ENCODE data around the gene GRIK1.

Gene GRIK1

GRCh38 chr21:29786496-29787360, 153.1 kb downstream of the GRIK1 start:
- no peak for DNase-seq (ENCODE audit: low read depth)

DNA sequence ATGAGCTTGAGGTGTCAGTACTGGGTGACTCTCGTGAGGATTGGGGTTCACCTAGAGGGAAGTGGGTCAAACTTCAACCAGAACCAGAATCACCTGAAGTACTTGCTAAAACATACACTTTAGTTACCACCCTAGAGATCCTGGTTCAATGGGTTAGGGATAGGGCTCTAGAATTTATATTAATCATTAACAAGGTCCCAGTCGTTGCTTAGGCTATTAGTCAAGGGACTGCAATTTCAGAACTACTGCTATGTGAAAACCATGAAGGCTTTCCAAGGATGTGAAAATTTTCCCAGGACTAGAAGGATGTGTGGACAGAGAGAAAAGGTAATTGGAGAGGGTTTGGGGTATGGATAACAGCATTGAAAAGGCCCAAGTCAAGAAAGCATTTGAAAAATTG, 162.6 kb downstream of the GRIK1 start:
- no peak for DNase-seq (ENCODE audit: low read depth)

- no peak for DNase-seq (ENCODE audit: low read depth)
These were observed 164.3 kb downstream of the GRIK1 start for GRCh38 chr21:29775462-29775861.

DNA sequence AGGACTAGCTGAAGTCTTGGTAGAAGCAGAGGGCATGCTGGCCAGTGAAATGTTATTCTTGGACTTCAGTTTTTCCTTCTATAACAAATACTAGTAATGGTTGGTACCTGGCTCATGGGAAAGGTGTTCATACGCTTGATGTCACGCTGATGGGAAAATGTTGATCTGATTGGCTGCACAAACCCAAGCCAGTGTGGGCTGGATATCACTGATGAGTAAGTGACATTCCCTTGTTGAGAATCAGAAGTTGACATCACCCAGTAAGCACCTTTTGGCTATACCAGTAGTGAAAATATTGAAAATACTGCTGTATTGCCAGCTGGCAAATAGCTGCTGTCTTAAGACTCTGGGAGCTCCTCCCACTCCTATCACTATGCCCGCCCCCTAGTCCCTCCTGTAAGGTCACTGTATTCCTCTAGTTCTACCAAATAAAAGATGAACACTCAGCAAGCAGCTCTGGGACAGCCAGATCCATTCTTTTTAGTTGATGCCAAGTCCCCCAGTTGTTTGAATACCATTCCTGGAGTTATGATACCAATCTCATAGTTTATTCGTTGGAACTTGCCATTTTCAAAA, 168.2 kb downstream of the GRIK1 start:
- no peak for DNase-seq (ENCODE audit: low read depth)

- DNase-seq (ENCODE audit: low read depth) = no peak
These were observed 176.1 kb downstream of the GRIK1 start for GRCh38 chr21:29763674-29764073.

DNA sequence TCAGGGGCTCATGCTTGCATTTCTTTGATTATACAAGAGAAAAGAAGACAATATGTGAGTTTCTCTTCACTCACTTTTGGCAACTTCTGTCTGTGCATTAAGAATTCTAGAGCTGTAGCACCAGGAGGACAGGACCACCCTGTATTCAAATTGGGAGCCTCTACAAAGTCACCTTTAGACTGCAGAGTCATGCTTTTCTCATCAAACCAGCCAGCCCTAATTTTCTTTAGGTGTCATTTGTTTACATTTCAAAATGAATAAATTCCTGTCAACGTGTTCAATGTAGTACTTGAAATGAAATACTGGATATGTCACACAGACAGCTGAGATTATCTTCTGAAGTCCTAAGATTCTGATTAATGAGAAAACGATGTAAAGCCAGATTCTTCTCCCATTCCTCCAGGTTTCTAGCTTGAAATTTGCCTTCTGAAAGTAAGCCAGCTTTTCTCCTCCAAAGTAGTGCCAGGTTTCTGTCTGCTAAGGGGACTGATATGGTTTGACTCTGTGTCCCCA, 177.2 kb downstream of the GRIK1 start:
- DNase-seq (ENCODE audit: low read depth) = no peak

GRCh38 chr21:29753216-29753615, 186.6 kb downstream of the GRIK1 start:
- DNase-seq (ENCODE audit: low read depth) = peak; percentile 51

- no peak for DNase-seq (ENCODE audit: low read depth)
These were observed 188.2 kb downstream of the GRIK1 start for GRCh38 chr21:29751473-29752185.

- no peak for DNase-seq (ENCODE audit: low read depth)
These were observed 189.8 kb downstream of the GRIK1 start for GRCh38 chr21:29749957-29750356.

DNA sequence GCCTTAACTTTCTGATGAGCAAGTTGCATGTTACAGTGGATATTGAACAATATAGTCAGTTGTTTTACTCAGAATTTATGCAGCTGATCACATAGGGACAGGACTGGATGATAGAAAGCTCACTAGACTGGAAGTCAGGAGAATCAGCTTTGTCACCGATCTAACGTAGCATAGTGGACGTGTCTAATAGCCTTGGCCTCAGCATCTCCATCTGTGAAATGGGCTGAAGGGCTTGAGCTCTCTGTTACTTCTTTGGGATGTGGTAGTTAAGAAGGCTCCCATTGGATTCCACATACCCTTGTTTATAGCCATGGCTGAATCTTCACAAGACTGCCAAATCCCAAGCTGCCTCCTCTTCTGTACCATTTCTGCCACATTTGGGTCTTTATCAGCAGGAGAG, 190.6 kb downstream of the GRIK1 start:
- no peak for DNase-seq (ENCODE audit: low read depth)

GRCh38 chr21:29748391-29749167, 191.2 kb downstream of the GRIK1 start:
- no peak for DNase-seq (ENCODE audit: low read depth)

- DNase-seq (ENCODE audit: low read depth) = no peak
These were observed 198.0 kb downstream of the GRIK1 start for GRCh38 chr21:29741761-29742160.

DNA sequence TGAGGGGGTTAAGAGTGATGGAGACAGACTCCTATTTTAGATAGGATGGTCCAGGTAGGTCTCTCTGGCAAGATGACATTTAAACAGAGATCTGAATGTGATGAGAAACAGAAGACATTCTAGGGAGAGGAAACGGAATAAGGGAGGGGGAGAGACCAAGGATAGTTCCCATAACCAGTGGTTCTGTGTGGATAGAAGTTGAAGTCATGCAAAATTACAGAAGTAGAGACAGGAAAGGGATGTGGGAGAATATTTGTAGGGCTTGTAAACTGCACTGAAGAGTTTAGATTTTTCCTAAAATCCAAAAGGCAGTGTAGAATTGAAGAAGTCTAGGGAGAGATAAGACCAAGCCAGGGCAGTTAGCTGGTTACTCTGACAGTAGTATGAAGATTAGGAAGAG, 200.6 kb downstream of the GRIK1 start:
- DNase-seq (ENCODE audit: low read depth) = no peak

- DNase-seq (ENCODE audit: low read depth) = no peak
These were observed 201.1 kb downstream of the GRIK1 start for GRCh38 chr21:29738730-29739129.

DNA sequence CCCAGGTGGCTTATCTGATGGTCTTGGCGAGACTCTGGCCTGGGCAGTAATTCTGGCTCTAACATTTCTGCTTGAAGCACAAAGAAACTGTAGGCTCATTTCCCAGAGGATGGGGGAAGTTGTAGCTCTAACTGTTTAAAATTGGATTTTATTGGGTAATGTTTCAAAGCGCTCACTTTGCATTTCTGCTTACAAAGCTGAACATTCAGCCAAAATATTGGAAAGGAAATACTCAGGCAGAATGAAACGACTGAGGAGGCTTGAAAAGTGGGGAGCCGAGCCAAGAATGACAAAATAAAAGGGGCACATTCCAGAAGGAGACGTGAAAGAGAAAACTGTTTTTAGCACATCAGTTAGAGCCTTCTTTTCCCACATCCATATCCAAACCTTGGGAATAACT, 202.6 kb downstream of the GRIK1 start:
- peak; percentile 3 for DNase-seq (ENCODE audit: low read depth)

DNA sequence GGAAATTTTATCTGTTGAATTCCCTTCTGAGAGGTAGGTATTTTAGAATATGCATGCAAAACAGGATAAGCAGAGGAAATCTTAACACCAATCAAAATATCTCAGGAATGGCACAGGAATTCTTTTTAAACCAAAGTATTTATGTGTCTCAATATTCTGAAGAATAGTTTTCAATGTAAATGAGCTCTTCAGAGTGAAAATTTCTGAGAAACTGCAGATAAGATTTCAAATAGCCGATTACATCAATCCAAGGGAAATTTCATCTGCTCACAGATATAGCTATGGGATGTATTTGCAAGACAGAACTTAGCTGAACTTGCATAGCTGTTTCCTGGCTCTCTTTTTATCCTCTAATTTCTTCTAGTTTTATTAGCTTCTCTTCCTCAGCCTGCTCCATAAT, 209.5 kb downstream of the GRIK1 start:
- peak; percentile 27 for DNase-seq (ENCODE audit: low read depth)

DNA sequence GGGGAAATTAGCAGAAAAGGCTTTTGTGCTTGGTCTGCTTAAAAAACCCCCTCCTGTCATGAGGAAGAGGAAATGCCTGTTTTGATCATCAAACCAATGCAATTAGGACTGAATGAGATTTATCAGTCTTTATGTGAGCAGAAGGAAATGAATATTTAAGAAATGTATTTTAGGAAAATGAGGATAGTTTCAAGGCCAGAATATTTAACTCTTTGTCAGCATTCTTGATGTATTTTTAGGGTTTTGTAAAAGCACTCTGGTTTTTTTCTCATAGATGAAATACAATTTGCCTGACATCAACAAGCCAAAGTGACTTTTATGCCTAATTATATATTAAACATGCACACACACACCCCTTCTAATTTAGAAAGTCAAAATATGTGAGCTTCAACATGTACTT, 213.8 kb downstream of the GRIK1 start:
- no peak for DNase-seq (ENCODE audit: low read depth)

DNA sequence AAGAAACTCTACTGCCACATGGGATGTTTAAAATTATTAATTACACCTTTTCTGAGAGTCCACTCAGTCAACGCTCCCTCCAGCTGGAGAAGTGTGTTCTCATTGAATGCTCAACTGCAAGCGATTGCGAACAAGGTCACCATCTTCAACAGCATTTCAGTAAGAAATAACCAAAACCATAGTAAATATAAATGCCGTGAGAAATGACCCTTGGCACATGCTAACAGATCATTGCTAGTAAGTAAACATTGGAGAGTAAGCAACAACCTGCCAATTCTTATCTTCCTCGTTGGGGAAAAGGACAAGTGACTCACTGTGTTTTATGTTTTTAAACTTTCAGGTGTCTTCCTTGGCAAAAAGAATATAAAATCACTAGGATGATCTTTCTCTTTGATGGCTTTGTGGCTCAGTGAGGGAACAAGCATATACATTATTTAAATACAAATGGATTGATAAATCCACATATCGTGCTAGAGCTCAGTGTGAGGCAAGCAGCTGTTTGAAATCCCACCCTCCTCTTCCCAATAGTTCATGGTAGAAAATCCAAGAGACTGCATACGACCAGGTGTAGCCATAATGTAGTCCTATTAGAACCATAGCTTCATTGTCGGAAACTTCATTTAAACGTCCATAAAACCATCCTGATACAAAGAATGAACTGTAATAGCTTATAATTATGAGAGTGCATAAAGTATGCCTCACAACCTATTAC, 214.6 kb downstream of the GRIK1 start:
- no peak for DNase-seq (ENCODE audit: low read depth)

- no peak for DNase-seq (ENCODE audit: low read depth)
These were observed 217.8 kb downstream of the GRIK1 start for GRCh38 chr21:29721964-29722363.

DNA sequence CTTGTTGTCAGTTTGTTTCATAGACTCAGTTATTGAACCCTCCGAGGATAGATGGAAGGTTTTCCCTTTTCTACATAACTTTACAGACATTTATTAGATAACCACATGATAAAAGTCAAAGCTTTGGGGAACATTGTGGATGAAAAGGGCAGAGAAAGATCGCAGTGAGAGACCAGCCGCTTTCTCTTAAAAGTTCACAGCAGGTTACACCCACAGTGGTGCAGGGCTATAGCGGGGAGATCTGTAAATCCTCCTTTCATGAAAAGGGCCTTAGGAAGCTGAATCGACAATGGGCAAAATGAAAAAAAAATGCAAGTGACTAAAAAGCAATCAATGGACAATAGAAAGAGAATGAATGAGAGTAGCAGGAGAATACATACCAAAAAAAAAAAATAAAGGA, 218.6 kb downstream of the GRIK1 start:
- DNase-seq (ENCODE audit: low read depth) = no peak

DNA sequence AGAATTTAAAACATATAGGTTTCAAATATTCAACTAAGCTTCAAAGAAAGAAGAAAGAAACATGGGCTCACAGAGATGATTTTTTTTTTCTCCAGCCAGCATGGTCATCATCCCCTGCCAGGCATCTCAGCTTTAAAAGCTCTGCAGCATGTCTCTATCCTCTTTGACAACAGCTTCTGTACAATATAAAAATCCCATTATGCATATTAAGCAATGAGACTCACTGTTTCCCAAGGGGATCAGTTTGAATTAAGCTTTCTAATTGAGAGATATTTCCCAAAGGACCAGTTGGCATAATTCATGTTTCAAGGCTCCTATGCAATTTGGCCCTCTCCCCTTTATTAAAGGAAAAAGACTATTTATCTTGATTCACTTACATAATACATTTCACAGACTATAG, 220.3 kb downstream of the GRIK1 start:
- no peak for DNase-seq (ENCODE audit: low read depth)
